IPS-NIHi7 (cell line): ENCODE measurements around the gene MTERF2.
"Not testable (repeated sequence)": the region's sequence is repeated elsewhere in the genome, so short reads cannot be mapped to it uniquely, and the experiment has no call there.

Experiments used
- DNase-seq: peaks from one replicate; pipeline ENCODE4 v3.0.0; 2012; ENCODE audit warnings: mixed read lengths; ENCODE audit errors: extremely low spot score

The MTERF2 gene, protein sequence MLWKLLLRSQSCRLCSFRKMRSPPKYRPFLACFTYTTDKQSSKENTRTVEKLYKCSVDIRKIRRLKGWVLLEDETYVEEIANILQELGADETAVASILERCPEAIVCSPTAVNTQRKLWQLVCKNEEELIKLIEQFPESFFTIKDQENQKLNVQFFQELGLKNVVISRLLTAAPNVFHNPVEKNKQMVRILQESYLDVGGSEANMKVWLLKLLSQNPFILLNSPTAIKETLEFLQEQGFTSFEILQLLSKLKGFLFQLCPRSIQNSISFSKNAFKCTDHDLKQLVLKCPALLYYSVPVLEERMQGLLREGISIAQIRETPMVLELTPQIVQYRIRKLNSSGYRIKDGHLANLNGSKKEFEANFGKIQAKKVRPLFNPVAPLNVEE

DNA sequence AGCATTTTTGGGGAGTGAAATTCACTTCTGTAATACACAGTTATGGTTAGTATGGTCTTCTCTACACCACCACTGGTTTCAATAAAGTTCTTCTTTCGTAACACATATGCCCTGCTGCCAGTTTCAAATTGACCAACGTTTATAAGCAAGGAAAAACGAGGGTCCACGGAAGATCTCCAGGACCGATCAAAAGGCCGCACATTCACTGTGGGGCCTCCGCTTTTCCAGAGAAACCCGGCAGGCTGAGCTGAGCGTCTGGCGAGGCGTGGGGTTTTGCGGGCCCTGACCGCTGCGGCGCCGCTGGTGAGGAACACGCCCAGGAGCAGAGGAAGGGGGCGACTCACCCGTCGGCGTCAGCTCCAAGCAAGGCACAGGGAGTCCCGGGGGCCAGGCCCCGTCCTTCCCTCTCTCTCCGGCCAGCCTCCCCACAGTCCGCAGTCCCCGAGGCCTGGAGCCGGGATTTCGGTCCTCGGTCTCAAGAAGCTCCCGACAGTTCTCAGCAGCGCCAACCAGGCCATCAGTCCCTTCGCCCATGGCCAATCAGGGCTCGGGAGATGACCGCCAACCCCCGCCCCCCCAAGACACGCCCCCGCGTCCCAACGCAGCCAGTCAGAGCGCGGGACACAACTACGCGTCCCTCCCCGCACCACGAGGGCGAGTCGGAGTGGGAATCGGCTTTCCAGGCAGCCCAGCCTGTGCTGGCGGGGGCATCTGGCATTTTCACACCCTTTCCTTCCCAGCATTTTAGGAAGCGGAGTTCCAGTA lies at the start of gene MTERF2:
Gene MTERF2 (minus strand): TSS at position 522 of the 765 bp plus-strand sequence. CDS start 8,432 bp downstream, outside the sequence.
- DNase-seq = peak; percentile 99

DNA sequence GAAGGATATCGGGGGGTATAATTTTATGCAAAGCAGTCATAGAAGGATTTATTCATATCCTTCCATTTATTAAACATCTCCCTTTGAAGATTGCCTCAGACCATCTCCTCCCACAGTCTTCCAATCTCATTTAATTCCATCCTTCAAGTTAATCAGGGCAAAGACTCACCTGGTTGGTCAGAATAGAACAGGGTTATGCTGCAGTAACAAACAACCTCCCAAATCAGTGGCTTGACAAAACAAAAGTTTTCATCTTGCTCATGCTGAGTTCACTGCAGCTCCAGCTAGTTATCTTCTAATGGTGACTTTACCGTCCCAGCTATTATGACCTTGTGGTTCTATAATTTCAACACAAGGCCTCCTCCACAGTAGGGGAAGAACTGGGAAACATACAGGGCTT lies 48.8 kb upstream of the MTERF2 start:
- no peak for DNase-seq

DNA sequence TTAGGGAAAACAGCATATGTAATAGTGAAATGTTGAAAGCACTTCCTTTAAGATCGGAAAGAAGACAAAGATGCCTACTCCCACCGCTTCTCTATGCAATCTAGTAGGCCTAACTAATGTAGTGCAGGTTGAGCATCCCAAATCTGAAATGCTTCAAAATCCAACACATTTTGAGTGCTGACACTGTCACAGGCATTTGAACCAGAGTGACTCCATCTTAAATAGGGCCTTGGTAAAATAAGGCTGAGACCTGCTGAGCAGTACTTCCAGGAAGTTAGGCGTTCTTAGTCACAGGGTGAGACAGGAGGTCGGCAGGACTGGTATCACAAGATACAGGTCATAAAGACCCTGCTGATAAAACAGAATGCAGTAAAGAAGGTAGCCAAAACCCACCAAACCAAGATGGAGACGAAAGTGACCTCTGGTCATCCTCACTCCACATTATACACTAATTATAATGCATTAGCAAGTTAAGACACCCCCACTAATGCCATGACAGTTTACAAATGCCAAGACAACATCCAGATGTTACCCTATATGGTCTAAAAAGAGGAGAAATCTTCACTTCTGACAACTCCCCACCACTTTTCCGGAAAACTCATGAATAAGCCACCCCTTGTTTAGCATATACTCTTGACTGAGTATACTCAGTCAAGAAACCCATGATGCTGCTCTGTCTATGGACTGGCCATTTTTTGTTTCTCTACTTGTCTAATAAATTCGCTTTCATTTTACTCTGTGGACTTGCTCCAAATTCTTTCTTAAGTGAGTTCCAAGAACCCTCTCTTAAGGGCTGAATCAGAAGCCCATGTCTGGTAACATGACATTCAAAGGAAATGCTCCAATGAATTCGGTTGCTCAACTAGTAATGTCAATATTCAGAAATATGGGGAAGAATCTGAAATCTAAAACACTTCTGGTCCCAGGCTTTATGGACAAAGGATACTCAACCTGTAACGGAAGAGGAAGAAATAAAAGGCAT lies 47.1 kb upstream of the MTERF2 start:
- no peak for DNase-seq

DNA sequence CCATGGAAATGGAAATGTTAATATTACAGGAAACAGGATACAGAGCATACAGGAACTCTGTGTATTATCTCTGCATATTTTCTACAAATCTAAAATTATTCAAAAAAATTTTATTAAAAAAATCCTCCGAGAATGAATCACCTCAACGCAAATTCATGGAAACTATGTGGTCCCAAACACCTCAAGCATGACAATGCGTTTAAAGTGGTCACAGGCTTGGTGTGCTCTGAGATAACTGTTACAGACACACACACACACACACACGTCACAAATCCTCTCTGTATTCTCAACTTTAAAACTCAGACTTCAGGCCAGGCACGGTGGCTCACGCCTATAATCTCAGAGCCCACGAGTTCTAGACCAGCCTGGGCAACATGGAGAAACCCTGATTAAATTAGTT lies 45.3 kb upstream of the MTERF2 start:
- no peak for DNase-seq

DNA sequence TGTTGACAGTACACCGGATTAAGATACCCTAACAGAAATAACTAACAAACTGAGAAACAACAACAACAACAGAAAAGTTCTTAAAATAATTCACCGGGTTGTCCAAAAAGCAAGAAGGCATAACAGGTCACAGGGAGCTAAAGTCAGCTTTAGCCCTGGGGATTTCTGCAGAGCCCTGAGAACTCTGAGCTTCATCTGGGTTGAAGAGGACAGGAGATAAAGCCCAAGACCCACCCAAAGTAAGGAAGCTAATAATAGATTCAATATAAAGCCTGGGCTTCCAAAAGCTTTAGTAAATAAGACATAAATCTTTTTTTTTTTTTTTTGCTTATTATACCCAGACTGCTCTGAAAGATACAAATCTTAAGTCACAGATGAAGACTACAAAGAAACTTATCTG lies 44.1 kb upstream of the MTERF2 start:
- no peak for DNase-seq

DNA sequence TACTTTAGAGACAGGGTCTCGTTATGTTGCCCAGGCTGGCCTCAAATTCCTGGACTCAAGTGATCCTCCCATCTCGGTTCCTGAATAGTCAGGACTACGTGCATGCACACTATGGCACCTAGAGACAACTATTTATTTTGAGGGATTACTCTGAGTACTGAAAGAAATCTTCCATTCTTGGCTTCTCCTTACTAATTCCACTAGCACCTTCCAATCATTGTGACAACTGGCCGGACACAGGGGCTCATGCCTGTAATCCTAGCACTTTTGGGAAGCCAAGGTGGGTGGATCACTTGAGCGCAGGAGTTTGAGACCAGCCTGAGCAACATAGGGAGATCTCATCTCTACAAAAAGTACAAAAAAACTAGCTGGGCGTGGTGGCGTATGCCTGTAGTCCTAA lies 42.1 kb upstream of the MTERF2 start:
- DNase-seq = no peak

DNA sequence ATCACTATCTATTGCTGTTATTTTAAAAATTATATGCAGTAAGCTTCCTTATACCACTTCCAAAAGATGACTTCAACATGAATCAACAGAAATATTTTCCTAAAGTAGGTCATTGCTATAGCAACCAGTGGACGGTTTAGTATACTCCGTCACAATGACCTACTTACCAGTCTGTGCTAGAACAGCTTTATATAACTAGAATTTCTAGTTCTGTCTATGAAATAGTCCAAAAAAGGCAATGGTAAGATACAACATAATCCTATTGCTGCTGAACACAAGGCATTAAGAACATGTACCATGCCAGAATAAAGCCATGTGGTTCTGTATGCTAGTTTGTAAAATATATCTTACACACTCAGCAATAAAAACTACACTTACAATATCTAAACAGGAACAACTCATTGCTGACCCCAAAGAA lies 40.7 kb upstream of the MTERF2 start:
- no peak for DNase-seq

DNA sequence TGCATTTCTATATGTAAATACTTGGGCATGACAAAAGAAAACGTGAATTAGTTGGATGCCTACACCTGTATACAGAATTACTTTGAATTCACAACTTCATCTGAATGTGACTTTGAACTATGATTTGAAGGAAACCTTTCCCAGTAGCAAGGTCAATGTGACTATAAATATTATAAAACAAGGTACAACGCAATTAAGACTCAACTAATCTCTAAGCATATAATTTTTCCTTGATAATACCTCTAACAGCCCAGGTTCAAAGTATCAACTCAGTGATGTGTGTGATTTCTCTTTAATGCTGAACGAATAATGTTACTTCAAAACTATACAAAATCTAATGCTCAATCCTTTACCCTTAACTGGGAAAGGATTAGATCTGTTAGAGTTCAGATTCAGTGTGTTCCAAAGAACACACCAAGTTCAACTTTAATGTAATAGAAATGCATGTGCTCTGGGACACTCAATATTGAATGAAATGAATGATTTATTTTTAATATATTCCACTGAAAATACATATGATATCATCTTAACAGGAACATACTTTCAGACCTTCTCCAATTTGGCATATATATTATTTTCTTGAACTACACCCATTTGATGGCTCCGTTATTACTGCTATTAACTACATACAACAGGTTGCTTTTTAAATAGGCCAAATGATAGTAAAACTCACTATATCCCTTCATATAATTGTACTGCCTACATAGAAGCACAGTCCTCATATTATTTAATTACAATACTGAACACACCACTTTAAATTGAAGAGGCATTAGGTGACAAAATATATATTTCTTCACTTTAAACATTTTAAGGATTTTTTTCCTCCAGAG lies 40.1 kb upstream of the MTERF2 start:
- no peak for DNase-seq

DNA sequence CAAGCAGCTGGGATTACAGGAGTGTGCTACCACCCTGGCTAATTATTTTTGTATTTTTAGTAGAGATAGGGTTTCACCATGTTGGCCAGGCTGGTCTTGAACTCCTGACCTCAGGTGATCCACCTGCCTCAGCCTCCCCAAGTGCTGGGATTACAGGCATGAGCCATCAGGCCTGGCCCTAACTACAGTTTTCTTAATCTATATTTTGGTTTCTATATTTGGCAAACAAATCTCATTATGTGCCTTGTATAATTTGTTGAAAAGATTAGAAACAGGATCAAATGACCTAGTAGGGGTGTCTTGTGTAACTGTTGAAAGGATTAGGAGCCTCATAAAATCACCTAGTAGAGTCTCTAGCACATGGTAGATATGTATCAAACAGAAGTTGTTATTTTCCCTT lies 39.4 kb upstream of the MTERF2 start:
- DNase-seq = not testable (repeated sequence)

DNA sequence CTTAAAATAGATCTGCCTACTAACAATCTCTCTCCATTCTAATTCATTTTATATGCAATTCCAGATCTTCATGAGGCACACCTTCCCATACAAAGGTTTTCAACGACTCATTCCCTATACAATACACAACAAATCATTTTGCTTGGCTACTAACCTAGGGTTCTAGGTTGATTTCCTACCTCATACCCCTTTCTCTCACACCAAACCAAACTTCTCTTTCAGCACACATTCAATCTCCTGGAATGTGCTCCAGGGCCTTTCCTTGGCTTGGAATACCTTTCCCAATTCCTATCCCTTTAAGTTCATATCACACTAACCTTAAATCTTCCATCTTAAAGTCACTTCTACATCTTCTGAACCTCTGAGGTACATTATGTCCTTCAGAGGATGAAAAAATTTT lies 38.7 kb upstream of the MTERF2 start:
- DNase-seq = peak; percentile 10

DNA sequence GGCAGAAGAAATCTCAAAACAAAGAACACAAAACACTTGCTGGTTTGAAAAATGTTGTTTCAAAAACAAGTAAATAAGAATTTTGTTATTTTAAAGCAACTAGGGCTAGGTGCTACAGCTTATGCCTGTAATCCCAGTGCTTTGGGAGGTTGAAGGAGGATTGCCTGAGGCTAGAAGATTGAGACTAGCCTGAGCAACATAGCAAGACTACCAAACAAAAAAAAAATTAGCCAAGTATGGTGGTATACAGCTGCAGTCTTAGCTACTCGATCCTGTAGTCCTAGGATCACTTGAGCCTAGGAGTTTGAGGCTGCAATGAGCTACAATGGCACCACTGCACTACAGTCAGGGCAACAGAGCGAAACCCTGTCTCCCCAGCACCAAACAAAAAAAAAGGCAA lies 32.6 kb upstream of the MTERF2 start:
- DNase-seq = no peak

DNA sequence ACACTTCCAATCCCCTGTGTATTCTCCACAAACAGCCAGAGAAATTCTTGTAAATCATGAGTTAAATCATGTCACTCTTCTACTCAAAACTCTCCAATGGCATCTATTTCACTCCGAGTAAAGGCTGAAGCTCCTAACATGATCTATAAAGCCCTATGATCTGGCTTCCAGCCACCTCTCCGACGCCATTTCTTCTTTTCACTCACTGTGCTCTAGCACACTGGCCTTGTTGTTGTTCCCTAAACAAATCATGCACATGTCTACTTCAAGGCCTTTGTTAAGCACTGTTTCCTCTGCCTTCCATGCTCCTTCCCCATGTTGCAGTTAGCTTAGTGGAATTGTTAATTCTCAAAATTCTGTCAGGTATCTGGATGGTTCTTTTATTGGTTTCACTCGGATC lies 30.1 kb upstream of the MTERF2 start:
- DNase-seq = no peak

DNA sequence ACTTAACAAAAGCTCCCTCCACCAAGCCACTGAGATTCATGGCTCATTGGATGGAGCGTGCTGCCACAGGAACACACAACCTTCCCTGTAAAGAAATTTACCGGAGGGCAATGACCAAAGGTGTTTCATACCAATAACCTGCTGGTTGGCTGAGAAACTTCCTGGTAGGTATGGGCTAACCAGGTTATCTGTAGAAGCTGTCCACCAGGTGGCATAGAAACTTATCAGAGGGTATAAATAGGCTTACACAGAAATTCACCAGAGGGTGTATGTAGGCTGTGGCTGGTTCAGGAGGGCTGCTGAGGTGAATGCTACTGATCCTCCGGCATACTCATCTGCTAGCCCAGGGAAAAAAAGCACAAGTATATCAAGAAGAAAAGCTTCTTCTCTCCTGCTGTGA lies 27.1 kb upstream of the MTERF2 start:
- peak; percentile 56 for DNase-seq

DNA sequence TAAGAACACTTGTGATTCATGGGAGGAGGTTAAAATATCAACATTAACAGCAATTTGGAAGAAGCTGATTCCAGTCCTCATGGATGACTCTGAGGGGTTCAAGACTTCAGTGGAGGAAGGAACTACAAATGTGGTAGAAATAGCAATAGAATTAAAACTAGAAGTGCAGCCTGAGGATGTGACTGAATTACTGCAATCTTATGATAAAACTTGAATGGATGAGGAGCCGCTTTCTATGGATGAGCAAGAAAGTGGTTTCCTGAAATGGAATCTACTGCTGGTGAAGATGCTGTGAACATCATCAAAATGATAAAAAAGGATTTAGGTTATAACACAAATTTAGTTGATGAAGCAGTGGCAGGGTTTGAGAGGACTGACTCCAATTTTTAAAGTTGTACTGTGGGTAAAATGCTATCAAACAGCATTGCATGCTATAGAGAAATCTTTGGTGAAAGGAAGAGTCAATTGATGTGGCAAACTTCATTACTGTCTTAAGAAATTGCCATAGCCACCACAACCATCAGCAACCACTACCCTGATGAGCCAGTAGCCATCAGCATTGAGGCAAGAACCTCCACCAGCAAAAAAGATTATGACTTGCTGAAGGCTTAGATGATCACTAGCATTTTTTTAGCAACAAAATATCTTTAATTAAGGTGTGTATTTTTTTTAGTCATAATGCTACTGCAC lies 25.9 kb upstream of the MTERF2 start:
- DNase-seq = no peak

DNA sequence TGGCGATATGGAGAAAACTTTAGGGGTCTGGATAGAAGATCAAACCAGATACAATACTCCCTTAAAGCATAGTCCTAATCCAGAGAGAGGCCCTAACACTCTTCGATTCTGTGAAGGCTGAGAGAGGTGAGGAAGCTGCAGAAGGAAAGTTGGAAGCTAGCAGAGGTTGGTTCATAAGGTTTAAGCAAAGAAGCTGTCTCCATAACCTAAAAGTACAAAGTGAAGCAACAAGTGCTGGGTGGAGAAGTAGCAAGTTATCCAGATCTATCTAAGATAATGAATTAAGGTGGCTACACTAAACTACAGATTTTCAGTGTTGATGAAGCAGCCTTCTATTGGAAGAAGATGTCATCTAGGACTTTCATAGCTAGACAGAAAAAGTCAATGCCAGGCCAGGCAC lies 24.6 kb upstream of the MTERF2 start:
- DNase-seq = no peak

DNA sequence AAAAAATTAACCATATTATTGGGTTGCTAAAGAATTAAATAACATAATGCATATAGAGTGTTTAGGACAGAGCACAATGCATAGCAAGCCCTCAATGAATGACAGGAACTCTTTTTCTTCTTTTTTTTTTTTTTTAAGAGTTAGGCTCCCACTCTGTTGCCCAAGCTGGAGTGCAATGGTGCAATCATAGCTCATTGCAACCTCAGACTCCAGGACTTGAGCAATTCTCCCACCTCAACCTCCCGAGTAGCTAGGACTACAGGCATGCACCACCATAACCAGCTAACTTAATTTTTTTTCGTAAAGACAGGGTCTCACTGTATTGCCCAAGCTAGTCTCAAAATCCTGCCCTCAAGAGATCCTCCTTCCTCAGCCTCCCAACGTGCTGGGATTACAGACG lies 20.5 kb upstream of the MTERF2 start:
- no peak for DNase-seq

DNA sequence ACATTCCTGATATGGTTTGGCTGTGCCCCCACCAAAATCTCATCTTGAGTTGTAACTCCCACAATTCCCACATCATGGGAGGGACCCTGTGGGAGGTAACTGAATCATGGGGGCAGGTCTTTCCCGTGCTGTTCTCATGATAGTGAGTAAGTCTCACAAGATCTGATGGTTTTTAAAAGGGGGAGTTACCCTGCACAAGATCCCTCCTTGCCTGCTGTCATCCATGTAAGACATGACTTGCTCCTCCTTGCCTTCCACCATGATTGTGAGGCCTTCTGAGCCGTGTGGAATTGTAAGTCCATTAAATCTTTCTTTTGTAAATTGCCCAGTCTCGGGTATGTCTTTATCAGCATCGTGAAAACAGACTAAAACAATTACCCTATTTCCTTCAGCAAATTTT lies 15.7 kb upstream of the MTERF2 start:
- DNase-seq = not testable (repeated sequence)

DNA sequence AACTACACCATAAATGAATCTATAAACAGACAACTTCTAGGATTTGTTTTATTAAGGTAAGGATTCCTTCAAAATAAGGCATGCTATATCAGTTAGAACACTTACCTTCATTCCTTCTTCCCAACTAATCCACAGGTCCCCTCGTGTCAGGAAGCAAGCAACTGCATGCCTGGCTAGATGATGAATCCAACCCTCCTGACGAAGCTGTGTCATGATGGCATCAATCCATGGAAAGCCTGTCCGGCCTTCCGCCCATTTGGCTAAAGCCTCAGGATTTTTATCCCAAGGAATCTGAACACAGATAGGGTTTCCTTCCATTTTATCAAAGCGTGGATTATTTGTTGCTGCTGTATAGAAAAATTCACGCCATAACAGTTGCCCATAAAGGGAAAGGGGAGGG lies 12.5 kb upstream of the MTERF2 start:
- no peak for DNase-seq

DNA sequence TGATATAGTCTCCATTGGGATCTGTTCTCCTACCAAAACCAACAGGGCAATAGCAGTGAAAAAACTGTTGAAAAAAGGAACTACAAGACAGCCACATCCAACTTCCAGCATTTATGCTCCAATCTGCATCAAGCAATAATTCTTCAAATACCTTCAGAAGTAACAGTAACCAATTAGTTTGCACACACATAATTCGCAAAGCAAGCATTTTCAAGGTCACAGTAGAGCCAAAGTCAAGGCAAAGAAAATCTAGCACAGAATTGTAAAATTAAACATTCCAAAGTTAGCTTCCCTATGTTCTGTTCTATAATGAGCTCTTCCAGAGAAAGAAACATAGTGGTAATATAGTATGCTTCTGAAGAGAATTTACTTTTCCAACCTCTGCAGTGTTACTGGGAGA lies 11.0 kb upstream of the MTERF2 start:
- no peak for DNase-seq

DNA sequence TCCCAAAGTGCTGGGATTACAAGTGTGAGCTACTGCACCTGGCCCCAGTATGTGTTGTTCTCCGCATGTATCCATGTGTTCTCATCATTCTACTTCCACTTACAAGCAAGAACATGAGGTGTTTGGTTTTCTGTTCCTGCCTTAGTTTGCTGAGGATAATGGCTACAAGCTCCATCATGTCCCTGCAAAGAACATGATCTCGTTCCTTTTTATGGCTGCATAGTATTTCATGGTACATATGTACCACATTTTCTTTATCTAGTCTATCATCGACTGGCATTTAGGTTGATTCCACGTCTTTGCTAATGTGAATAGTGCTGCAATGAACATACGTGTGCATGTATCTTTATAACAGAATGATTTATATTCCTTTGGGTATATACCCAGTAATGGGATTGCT lies 9.2 kb upstream of the MTERF2 start:
- DNase-seq = not testable (repeated sequence)
